Body of pancreas (tissue), 4 donors: Measurements from ENCODE around the gene TH. TPM values are rescaled to one million over a fixed set of nuclear protein-coding genes. Genes with fewer than 3 reads are reported as not detected.

Experiments
- ATAC-seq: fragments of 150-250 bp; one replicate; pipeline ENCODE4 v1.9.1; 2016
- DNase-seq, 4 donors: peaks; one replicate each; pipeline ENCODE4 v3.0.0-alpha.2; 2019
- H3K27ac ChIP-seq, 4 donors: fragments of 200-600 bp; sonication (generic); 1 replicate in 3 of 4; 2 replicates in 1 of 4; pipeline versions ENCODE4 v1.5.1 to v1.6.1; 2016 to 2019; ENCODE audit warnings: mild to moderate bottlenecking in 1 of 4, mixed read lengths in 1 of 4, moderate library complexity in 1 of 4
- H3K27me3 ChIP-seq, 2 donors: fragments of 200-600 bp; sonication (generic); one replicate each; pipeline ENCODE4 v1.6.0; 2016; ENCODE audit warnings: mild to moderate bottlenecking in 1 of 2
- H3K36me3 ChIP-seq, 2 donors: fragments of 200-600 bp; sonication (generic); replicated peaks in 1 of 2; 2 replicates each; pipeline ENCODE4 v1.5.1; 2016; ENCODE audit warnings: low read depth in 2 of 2; ENCODE audit not compliant: insufficient read depth in 1 of 2
- H3K4me1 ChIP-seq: fragments of 200-600 bp; sonication (generic); one replicate; pipeline ENCODE4 v1.6.0; 2016
- H3K4me3 ChIP-seq, 2 donors: fragments of 200-600 bp; sonication (generic); 1 replicate in 1 of 2; 2 replicates in 1 of 2; pipeline ENCODE4 v1.5.1; 2016 to 2019
- H3K9me3 ChIP-seq, 3 donors: fragments of 200-600 bp; sonication (generic); 1 replicate in 2 of 3; 2 replicates in 1 of 3; pipeline ENCODE4 v1.5.1; 2016
- CTCF ChIP-seq, 7 experiments: fragments of 450-650 bp in 4 of 7; fragments of 200-600 bp in 3 of 7; sonication (generic) in 3 of 7; IDR thresholded peaks; one replicate each; pipeline ENCODE4 v1.5.1; 2016 to 2019; ENCODE audit warnings: antibody characterized with exemption in 7 of 7
- POLR2A ChIP-seq, 3 donors: fragments of 450-650 bp; IDR thresholded peaks; one replicate each; pipeline ENCODE4 v1.6.1; 2016; ENCODE audit warnings: antibody characterized with exemption in 3 of 3, mild to moderate bottlenecking in 2 of 3
- WGBS, 2 donors: methylation state at CpG; one replicate each; pipeline ENCODE4 v1.1.5; 2017; 5-methylcytosine and 5-hydroxymethylcytosine counted together
- intact Hi-C: fragments of 100-400 bp; cut with DNase I; formaldehyde crosslinking; loops from one replicate; pipeline ENCODE4 v1.15.1; 2023
- total RNA-seq, 2 donors: library from RNA; depleted of rRNA; stranded (reverse); fragments of >200 nt; gene quantifications; one replicate each; pipeline ENCODE4 v1.1.0, GENCODE V29; 2016

TH gene
- total RNA-seq, 2 donors from 2014 or later, result 0.66 TPM; not detected in 1

GRCh38 chr11:2142762-2143202 lies 28.8 kb downstream of the TH start:
- Histone ChIP-seq H3K27me3 (peaks cover 0 to 51% of the 10 kb centered on the region in 2 donors), H3K27ac (no peak overlapping the region), H3K4me1 (peaks cover 24% of the 10 kb centered on the region), H3K9me3 (no peaks in the 10 kb centered on the region), H3K4me3 (no peak overlapping the region), H3K36me3 (no peaks in the 10 kb centered on the region)
- DNase-seq (no peak), ATAC-seq (no peak)
- WGBS, 2 donors, result 12 to 18% methylated on average over 6 of the region's 6 CpGs
- TF ChIP-seq POLR2A (IDR thresholded peaks at IDR 0.05) (no peak), CTCF (IDR thresholded peaks at IDR 0.05) (no peak)
- intact Hi-C loops, result no loop called here

GRCh38 chr11:2142300-2142759 lies 29.3 kb downstream of the TH start:
- Histone ChIP-seq H3K4me1 (peaks cover 28% of the 10 kb centered on the region), H3K4me3 (no peak overlapping the region), H3K27ac (no peak overlapping the region), H3K27me3 (peaks cover 0 to 56% of the 10 kb centered on the region in 2 donors), H3K36me3 (no peaks in the 10 kb centered on the region), H3K9me3 (no peaks in the 10 kb centered on the region)
- no peak for ATAC-seq
- WGBS, 2 donors, result 6 to 13% methylated on average over 5 of the region's 5 CpGs
- no peak for DNase-seq
- intact Hi-C loops, result no loop called here
- no peak for TF ChIP-seq CTCF (IDR thresholded peaks at IDR 0.05)
- no peak for TF ChIP-seq POLR2A (IDR thresholded peaks at IDR 0.05)

- peaks cover 0 to 50% of the 10 kb centered on the region in 2 donors for H3K27me3 ChIP-seq
- DNase-seq (no peak), ATAC-seq (no peak)
- WGBS, 2 donors, result 4 to 19% methylated on average over 14 to 94 of the region's 102 CpGs
- intact Hi-C loops, result no loop called here
- no peak overlapping the region for H3K27ac ChIP-seq
- no peak overlapping the region for H3K4me3 ChIP-seq
- no peak for TF ChIP-seq POLR2A (IDR thresholded peaks at IDR 0.05)
- TF ChIP-seq CTCF (IDR thresholded peaks at IDR 0.05), result no peak
- H3K4me1 ChIP-seq, result peaks cover 33% of the 10 kb centered on the region
- H3K36me3 ChIP-seq, result no peaks in the 10 kb centered on the region
- H3K9me3 ChIP-seq, result no peaks in the 10 kb centered on the region
These were observed 30.9 kb downstream of the TH start for GRCh38 chr11:2140411-2141400.

GRCh38 chr11:2139621-2140337 lies 31.8 kb downstream of the TH start:
- TF ChIP-seq POLR2A (IDR thresholded peaks at IDR 0.05), result no peak
- TF ChIP-seq CTCF (IDR thresholded peaks at IDR 0.05), result no peak
- H3K36me3 ChIP-seq, result no peaks in the 10 kb centered on the region
- peaks cover 33% of the 10 kb centered on the region for H3K4me1 ChIP-seq
- H3K9me3 ChIP-seq, result no peaks in the 10 kb centered on the region
- WGBS, 2 donors, result 2 to 4% methylated on average over 9 to 55 of the region's 57 CpGs
- H3K27me3 ChIP-seq, result peaks cover 0 to 40% of the 10 kb centered on the region in 2 donors
- ATAC-seq, result no peak
- no peak overlapping the region for H3K4me3 ChIP-seq
- intact Hi-C loops, result no loop called here
- no peak overlapping the region for H3K27ac ChIP-seq
- no peak for DNase-seq
